Activated naive CD4-positive, alpha-beta T cell treated with anti-CD3 and anti-CD28 coated beads, Interleukin-2, amount 50 U/mL, for 24 hours (primary cell): ENCODE results near the gene EBI3.
"Not testable (repeated sequence)": the region's sequence is repeated elsewhere in the genome, so short reads cannot be mapped to it uniquely, and the experiment has no call there.

Source experiments
- H3K27ac Mint-ChIP-seq: one replicate; pipeline ENCODE4 v1.8.0; 2021; ENCODE audit warnings: mild to moderate bottlenecking, mixed read lengths
- H3K27me3 Mint-ChIP-seq: one replicate; pipeline ENCODE4 v1.8.0; 2021; ENCODE audit warnings: mixed read lengths
- H3K36me3 Mint-ChIP-seq: one replicate; pipeline ENCODE4 v1.8.0; 2021; ENCODE audit warnings: mixed read lengths
- H3K4me1 Mint-ChIP-seq: one replicate; pipeline ENCODE4 v1.8.0; 2021; ENCODE audit warnings: mixed read lengths
- H3K4me3 Mint-ChIP-seq: one replicate; pipeline ENCODE4 v1.8.0; 2021; ENCODE audit warnings: mild to moderate bottlenecking, mixed read lengths
- H3K9me3 Mint-ChIP-seq: one replicate; pipeline ENCODE4 v1.8.0; 2021; ENCODE audit warnings: mixed read lengths

The EBI3 gene

GRCh38 chr19:4197228-4197624, 32.1 kb upstream of the EBI3 start:
- Mint-ChIP-seq H3K4me1 (peaks cover 10% of the 10 kb centered on the region), H3K9me3 (no peaks in the 10 kb centered on the region), H3K27ac (peak overlapping the region; percentile 24), H3K36me3 (no peaks in the 10 kb centered on the region), H3K27me3 (peaks cover 39% of the 10 kb centered on the region), H3K4me3 (peak overlapping the region; percentile 1)

GRCh38 chr19:4197625-4198466, 31.5 kb upstream of the EBI3 start:
- Mint-ChIP-seq H3K4me3 (peak overlapping the region; percentile 1), H3K27ac (peak overlapping the region; percentile 24), H3K36me3 (no peaks in the 10 kb centered on the region)

GRCh38 chr19:4198467-4199126, 30.7 kb upstream of the EBI3 start:
- Mint-ChIP-seq H3K9me3 (no peaks in the 10 kb centered on the region), H3K4me1 (peaks cover 10% of the 10 kb centered on the region), H3K36me3 (no peaks in the 10 kb centered on the region), H3K4me3 (no peak overlapping the region), H3K27me3 (peaks cover 35% of the 10 kb centered on the region), H3K27ac (no peak overlapping the region)

More at GRCh38 chr19:4197625-4198466, 31.5 kb upstream of the EBI3 start:
- peaks cover 10% of the 10 kb centered on the region for H3K4me1 Mint-ChIP-seq
- no peaks in the 10 kb centered on the region for H3K9me3 Mint-ChIP-seq
- H3K27me3 Mint-ChIP-seq, result peaks cover 39% of the 10 kb centered on the region

- Mint-ChIP-seq H3K9me3 (no peaks in the 10 kb centered on the region), H3K4me3 (no peak overlapping the region), H3K4me1 (peaks cover 14% of the 10 kb centered on the region), H3K27ac (no peak overlapping the region), H3K36me3 (no peaks in the 10 kb centered on the region), H3K27me3 (peaks cover 28% of the 10 kb centered on the region)
These were observed 29.5 kb upstream of the EBI3 start for GRCh38 chr19:4199699-4200293.

- Mint-ChIP-seq H3K4me1 (peaks cover 14% of the 10 kb centered on the region), H3K9me3 (no peaks in the 10 kb centered on the region), H3K4me3 (no peak overlapping the region), H3K36me3 (no peaks in the 10 kb centered on the region), H3K27ac (no peak overlapping the region), H3K27me3 (peaks cover 20% of the 10 kb centered on the region)
These were observed 28.3 kb upstream of the EBI3 start for GRCh38 chr19:4200940-4201542.

GRCh38 chr19:4201798-4202197, 27.5 kb upstream of the EBI3 start:
- no peaks in the 10 kb centered on the region for H3K36me3 Mint-ChIP-seq
- H3K4me3 Mint-ChIP-seq, result no peak overlapping the region
- H3K27ac Mint-ChIP-seq, result no peak overlapping the region
- H3K9me3 Mint-ChIP-seq, result no peaks in the 10 kb centered on the region
- H3K27me3 Mint-ChIP-seq, result peaks cover 16% of the 10 kb centered on the region
- H3K4me1 Mint-ChIP-seq, result peaks cover 14% of the 10 kb centered on the region

GRCh38 chr19:4206818-4207484, 22.4 kb upstream of the EBI3 start:
- Mint-ChIP-seq H3K9me3 (no peaks in the 10 kb centered on the region), H3K36me3 (no peaks in the 10 kb centered on the region), H3K4me3 (no peak overlapping the region), H3K27ac (no peak overlapping the region), H3K27me3 (no peaks in the 10 kb centered on the region), H3K4me1 (peaks cover 4% of the 10 kb centered on the region)

GRCh38 chr19:4208385-4209094, 20.8 kb upstream of the EBI3 start:
- H3K9me3 Mint-ChIP-seq, result no peaks in the 10 kb centered on the region
- H3K27ac Mint-ChIP-seq, result no peak overlapping the region
- peaks cover 4% of the 10 kb centered on the region for H3K4me1 Mint-ChIP-seq
- no peaks in the 10 kb centered on the region for H3K36me3 Mint-ChIP-seq
- no peak overlapping the region for H3K4me3 Mint-ChIP-seq
- no peaks in the 10 kb centered on the region for H3K27me3 Mint-ChIP-seq

GRCh38 chr19:4210166-4210731, 19.1 kb upstream of the EBI3 start:
- Mint-ChIP-seq H3K9me3 (no peaks in the 10 kb centered on the region), H3K4me3 (no peak overlapping the region), H3K4me1 (no peaks in the 10 kb centered on the region), H3K27ac (no peak overlapping the region), H3K36me3 (no peaks in the 10 kb centered on the region), H3K27me3 (no peaks in the 10 kb centered on the region)

GRCh38 chr19:4213116-4213515, 16.2 kb upstream of the EBI3 start:
- H3K36me3 Mint-ChIP-seq, result no peaks in the 10 kb centered on the region
- no peak overlapping the region for H3K27ac Mint-ChIP-seq

GRCh38 chr19:4215807-4216206, 13.5 kb upstream of the EBI3 start:
- H3K36me3 Mint-ChIP-seq, result no peaks in the 10 kb centered on the region
- no peak overlapping the region for H3K4me3 Mint-ChIP-seq
- H3K9me3 Mint-ChIP-seq, result no peaks in the 10 kb centered on the region
- H3K27me3 Mint-ChIP-seq, result no peaks in the 10 kb centered on the region
- no peaks in the 10 kb centered on the region for H3K4me1 Mint-ChIP-seq
- no peak overlapping the region for H3K27ac Mint-ChIP-seq

More at GRCh38 chr19:4213116-4213515, 16.2 kb upstream of the EBI3 start:
- Mint-ChIP-seq H3K9me3 (no peaks in the 10 kb centered on the region), H3K4me3 (no peak overlapping the region), H3K27me3 (no peaks in the 10 kb centered on the region), H3K4me1 (no peaks in the 10 kb centered on the region)

GRCh38 chr19:4216846-4217245, 12.5 kb upstream of the EBI3 start:
- Mint-ChIP-seq H3K36me3 (no peaks in the 10 kb centered on the region), H3K27ac (no peak overlapping the region), H3K4me1 (no peaks in the 10 kb centered on the region), H3K4me3 (no peak overlapping the region), H3K9me3 (no peaks in the 10 kb centered on the region), H3K27me3 (no peaks in the 10 kb centered on the region)

GRCh38 chr19:4217429-4218264, 11.7 kb upstream of the EBI3 start:
- Mint-ChIP-seq H3K27ac (no peak overlapping the region), H3K9me3 (no peaks in the 10 kb centered on the region), H3K27me3 (no peaks in the 10 kb centered on the region), H3K4me1 (no peaks in the 10 kb centered on the region), H3K36me3 (no peaks in the 10 kb centered on the region), H3K4me3 (no peak overlapping the region)

- H3K27me3 Mint-ChIP-seq, H3K27ac Mint-ChIP-seq, H3K36me3 Mint-ChIP-seq, H3K4me1 Mint-ChIP-seq, H3K9me3 Mint-ChIP-seq, H3K4me3 Mint-ChIP-seq: not testable (repeated sequence)
These were observed 10.8 kb upstream of the EBI3 start for GRCh38 chr19:4218523-4218922.
